ENCODE data around the gene ADGRL1. TPM values are rescaled to one million over a fixed set of nuclear protein-coding genes. Genes with fewer than 3 reads are reported as not detected.

The ADGRL1 gene
- total RNA-seq, 1 experiment from 2014 or later, result 39.3 TPM

DNA sequence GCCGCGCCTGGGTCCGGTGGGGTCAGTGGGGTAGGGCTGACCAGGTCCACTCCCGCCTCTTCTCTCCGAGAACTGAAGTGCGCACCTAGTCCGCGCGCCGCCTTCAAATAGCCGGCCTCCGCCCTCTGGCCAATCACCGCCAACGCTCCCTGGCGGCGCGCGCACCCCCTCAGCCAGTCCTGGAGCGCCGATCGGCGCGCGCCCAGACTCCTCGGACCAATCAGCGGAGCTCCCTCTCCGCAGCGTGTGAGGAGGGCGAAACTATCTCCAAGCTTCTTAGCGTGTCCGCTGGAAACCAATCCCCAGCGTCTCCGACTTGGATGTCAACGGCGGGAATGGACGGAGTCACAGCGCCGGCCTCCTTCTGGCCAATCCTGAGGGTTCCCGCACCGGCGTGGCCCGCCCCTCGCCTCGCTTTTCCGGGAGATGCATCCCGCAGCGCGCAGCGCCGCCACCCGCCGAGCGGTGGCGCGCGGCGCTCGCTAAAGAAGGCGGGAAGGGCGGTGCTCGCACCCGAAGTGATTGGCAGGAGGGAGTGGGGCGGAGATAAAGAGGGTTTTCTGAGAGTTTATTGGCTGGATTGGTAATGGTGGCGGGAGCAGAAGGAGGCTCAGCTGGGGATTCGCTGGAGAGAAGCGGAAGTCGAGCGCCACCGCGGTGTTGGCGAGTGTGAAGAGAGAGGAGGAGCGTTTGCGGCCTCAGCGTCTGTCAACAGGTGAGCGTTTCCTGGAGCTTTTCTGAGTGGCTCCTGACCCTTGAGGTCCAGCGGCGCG lies 69.3 kb downstream of the ADGRL1 start, which contains the start of gene ASF1B:
TSS of gene ASF1B (minus strand) at position 81 of the 773 bp plus-strand sequence. CDS start 133 bp downstream, outside the sequence.
- ATAC-seq (peak; percentile 89), DNase-seq (peak; percentile 100)
- Histone ChIP-seq H3K4me2 (ENCODE audit: low read length) (peak within 1 kb of the TSS; percentile 90), H2AFZ (ENCODE audit: low read length) (peak within 1 kb of the TSS; percentile 84), H3K79me2 (ENCODE audit: low read length) (peaks cover 45% of the 10 kb centered on the region), H4K20me1 (ENCODE audit: low read length) (no peaks in the 10 kb centered on the region), H3K9ac (ENCODE audit: low read length) (peak within 1 kb of the TSS; percentile 87), H3K4me3 (ENCODE audit: low read length) (peak within 1 kb of the TSS; percentile 83), H3K27ac (ENCODE audit: low read length) (peak within 1 kb of the TSS; percentile 81), H3K4me1 (ENCODE audit: insufficient read depth, low read length) (peaks cover 20% of the 10 kb centered on the region), H3K36me3 (ENCODE audit: low read depth, low read length) (peaks cover 8% of the 10 kb centered on the region; the same call in 1 of the 2 replicates), H3F3A (ENCODE audit: low read length, unreplicated experiment) (no peaks in the 10 kb centered on the region), H3K9me2 (replicated peaks; ENCODE audit: low read length) (no peaks in the 10 kb centered on the region), H3K27me3 (ENCODE audit: low read length) (no peaks in the 10 kb centered on the region), H3K9me3 (ENCODE audit: low read length) (no peaks in the 10 kb centered on the region)
- TF ChIP-seq EZH2 (IDR thresholded peaks at IDR 0.05; ENCODE audit: low read length, unreplicated experiment), result no peak
- TF ChIP-seq CTCF (conservative IDR thresholded peaks at IDR 0.05; ENCODE audit: low read depth, low read length), result peak; percentile 82
- no peak for TF ChIP-seq EZH2phosphoT487 (IDR thresholded peaks at IDR 0.05; ENCODE audit: borderline replicate concordance, low read length)
- BruUV-seq (replicated peaks), result no TSS peak
- CTCF ChIA-PET, result interaction anchor here (0.5 to 1.7 kb wide), 29 partner anchors 9 to 550 kb away, joined by 3 to 32 read pairs (median 4); partner anchors contain the start of genes ADGRE5, IL27RA, MISP3 and PRKACA
- POLR2A ChIA-PET (ENCODE audit: unreplicated experiment), result interaction anchor here (0.5 to 1.0 kb wide), 8 partner anchors 19 to 1544 kb away, joined by 3 to 8 read pairs (median 4); partner anchors contain the start of gene PRKACA
- intact Hi-C loops (cut with micrococcal nuclease), result loop anchor here (1.0 to 10.0 kb wide), 7 partner anchors 56 to 338 kb away; partner anchors contain the start of genes ADGRE5, ADGRL1 and PTGER1

- peak overlapping the region; percentile 75 for H2AFZ ChIP-seq (ENCODE audit: low read length)
- intact Hi-C loops (cut with micrococcal nuclease), result loop anchor here (2.0 to 10.0 kb wide), 5 partner anchors 55 to 339 kb away; partner anchors contain the start of genes ADGRE5, ADGRL1 and PTGER1
- peaks cover 45% of the 10 kb centered on the region for H3K79me2 ChIP-seq (ENCODE audit: low read length)
- peak overlapping the region; percentile 85 for H3K4me2 ChIP-seq (ENCODE audit: low read length)
- BruUV-seq (replicated peaks), result no TSS peak
- H3K36me3 ChIP-seq (ENCODE audit: low read depth, low read length), result peaks cover 9% of the 10 kb centered on the region; the same call in 1 of the 2 replicates
- no peaks in the 10 kb centered on the region for H3K27me3 ChIP-seq (ENCODE audit: low read length)
- H4K20me1 ChIP-seq (ENCODE audit: low read length), result no peaks in the 10 kb centered on the region
- CTCF ChIA-PET, result interaction anchor here (0.5 to 1.7 kb wide), 25 partner anchors 9 to 551 kb away, joined by 3 to 32 read pairs (median 4); partner anchors contain the start of genes ADGRE5, IL27RA, MISP3 and PRKACA
- peak overlapping the region; percentile 87 for H3K9ac ChIP-seq (ENCODE audit: low read length)
- TF ChIP-seq EZH2phosphoT487 (IDR thresholded peaks at IDR 0.05; ENCODE audit: borderline replicate concordance, low read length), result no peak
- no peak for TF ChIP-seq EZH2 (IDR thresholded peaks at IDR 0.05; ENCODE audit: low read length, unreplicated experiment)
- TF ChIP-seq CTCF (conservative IDR thresholded peaks at IDR 0.05; ENCODE audit: low read depth, low read length), result no peak
- no peak overlapping the region for H3K27ac ChIP-seq (ENCODE audit: low read length)
- no peaks in the 10 kb centered on the region for H3K9me3 ChIP-seq (ENCODE audit: low read length)
- no peaks in the 10 kb centered on the region for H3K9me2 ChIP-seq (replicated peaks; ENCODE audit: low read length)
- DNase-seq (no peak), ATAC-seq (no peak)
- H3K4me3 ChIP-seq (ENCODE audit: low read length), result peak overlapping the region; percentile 83
- peaks cover 20% of the 10 kb centered on the region for H3K4me1 ChIP-seq (ENCODE audit: insufficient read depth, low read length)
- POLR2A ChIA-PET (ENCODE audit: unreplicated experiment), result interaction anchor here (0.5 to 1.0 kb wide), 3 partner anchors 18 to 1123 kb away, joined by 3 to 6 read pairs (median 3); partner anchors contain the start of gene PRKACA
- H3F3A ChIP-seq (ENCODE audit: low read length, unreplicated experiment), result no peaks in the 10 kb centered on the region
Measured at GRCh38 chr19:14135985-14136508, 69.9 kb downstream of the ADGRL1 start.
